Mesenchymal stem cell (in vitro differentiated cells and primary cell): ENCODE results near the gene SLC6A8.

ENCODE experiments used
- DNase-seq: peaks from one replicate; pipeline ENCODE4 v3.0.0-alpha.2; 2013
- H2AFZ ChIP-seq: one replicate; pipeline ENCODE4 v1.6.1; 2013; ENCODE audit warnings: low read depth, mild to moderate bottlenecking, control low read depth, inconsistent platforms, low read length, moderate library complexity
- H2AK5ac ChIP-seq: 2 replicates; pipeline ENCODE4 v1.6.1; 2013; ENCODE audit warnings: low read length, moderate library complexity, mild to moderate bottlenecking, inconsistent platforms; ENCODE audit not compliant: severe bottlenecking
- H2BK120ac ChIP-seq: one replicate; pipeline ENCODE4 v1.6.1; 2013; ENCODE audit warnings: low read depth, mild to moderate bottlenecking, inconsistent platforms, low read length, moderate library complexity
- H2BK12ac ChIP-seq, 2 experiments: one replicate each; pipeline ENCODE4 v1.6.1; 2013; ENCODE audit warnings: inconsistent platforms in 2 of 2, low read length in 2 of 2, mild to moderate bottlenecking in 2 of 2, moderate library complexity in 2 of 2, control low read depth in 1 of 2
- H2BK15ac ChIP-seq: one replicate; pipeline ENCODE4 v1.6.1; 2013; ENCODE audit warnings: mild to moderate bottlenecking, low read depth, inconsistent platforms; ENCODE audit not compliant: poor library complexity, severe bottlenecking
- H2BK5ac ChIP-seq: 2 replicates; pipeline ENCODE4 v1.6.1; 2013; ENCODE audit warnings: low read depth, mild to moderate bottlenecking, low read length, control low read depth, inconsistent platforms; ENCODE audit not compliant: poor library complexity, severe bottlenecking
- H3K14ac ChIP-seq, 2 experiments: one replicate each; pipeline ENCODE4 v1.6.1; 2013; ENCODE audit warnings: inconsistent platforms in 2 of 2, low read length in 2 of 2, control low read depth in 1 of 2, mild to moderate bottlenecking in 1 of 2, moderate library complexity in 1 of 2
- H3K18ac ChIP-seq, 2 experiments: one replicate each; pipeline ENCODE4 v1.6.1; 2013; ENCODE audit warnings: inconsistent platforms in 2 of 2, low read length in 2 of 2, control low read depth in 1 of 2, low read depth in 1 of 2, mild to moderate bottlenecking in 1 of 2
- H3K23ac ChIP-seq, 2 experiments: one replicate each; pipeline ENCODE4 v1.6.1; 2013; ENCODE audit warnings: inconsistent platforms in 2 of 2, low read length in 2 of 2, mild to moderate bottlenecking in 2 of 2, moderate library complexity in 2 of 2, control low read depth in 1 of 2
- H3K27ac ChIP-seq: 2 replicates; pipeline ENCODE4 v1.5.1; 2013; ENCODE audit warnings: mild to moderate bottlenecking, moderate library complexity, low read length, control low read depth, inconsistent platforms; ENCODE audit not compliant: poor library complexity, severe bottlenecking
- H3K27me3 ChIP-seq, 2 experiments: 2 replicates each; pipeline versions ENCODE4 v1.6.1 to v1.7.0; 2013; ENCODE audit warnings: low read length in 2 of 2, mild to moderate bottlenecking in 2 of 2, moderate library complexity in 2 of 2, control low read depth in 1 of 2, inconsistent platforms in 1 of 2; ENCODE audit not compliant: control insufficient read depth in 1 of 2, insufficient read depth in 1 of 2
- H3K36me3 ChIP-seq, 2 experiments: 2 replicates each; pipeline versions ENCODE4 v1.6.1 to v1.7.0; 2013; ENCODE audit warnings: low read length in 2 of 2, control low read depth in 1 of 2, inconsistent platforms in 1 of 2, low read depth in 1 of 2, mild to moderate bottlenecking in 1 of 2; ENCODE audit not compliant: insufficient read depth in 2 of 2, control insufficient read depth in 1 of 2
- H3K4ac ChIP-seq, 2 experiments: one replicate each; pipeline ENCODE4 v1.6.1; 2013; ENCODE audit warnings: inconsistent platforms in 2 of 2, low read length in 2 of 2, mild to moderate bottlenecking in 2 of 2, moderate library complexity in 2 of 2, control low read depth in 1 of 2, low read depth in 1 of 2
- H3K4me1 ChIP-seq: 2 replicates; pipeline ENCODE4 v1.6.1; 2013; ENCODE audit warnings: low read depth, low read length, control low read depth; ENCODE audit not compliant: control insufficient read depth, insufficient read depth
- H3K4me2 ChIP-seq: 2 replicates; pipeline ENCODE4 v1.6.1; 2013; ENCODE audit warnings: low read length, mild to moderate bottlenecking, inconsistent platforms; ENCODE audit not compliant: poor library complexity, severe bottlenecking
- H3K4me3 ChIP-seq, 2 experiments: 2 replicates each; pipeline versions ENCODE4 v1.5.1 to v1.7.0; 2013; ENCODE audit warnings: low read length in 2 of 2, mild to moderate bottlenecking in 2 of 2, control low read depth in 1 of 2, low read depth in 1 of 2; ENCODE audit not compliant: insufficient read depth in 1 of 2
- H3K79me1 ChIP-seq: replicated peaks from 2 replicates; pipeline ENCODE4 v1.6.1; 2013; ENCODE audit warnings: mild to moderate bottlenecking, control low read depth, low read length, inconsistent platforms; ENCODE audit not compliant: poor library complexity, severe bottlenecking
- H3K9ac ChIP-seq: 2 replicates; pipeline ENCODE4 v1.7.0; 2013; ENCODE audit warnings: mild to moderate bottlenecking, low read length, moderate library complexity
- H3K9me3 ChIP-seq: 2 replicates; pipeline ENCODE4 v1.7.0; 2013; ENCODE audit warnings: mild to moderate bottlenecking, low read length; ENCODE audit not compliant: control insufficient read depth
- H4K8ac ChIP-seq: one replicate; pipeline ENCODE4 v1.6.1; 2013; ENCODE audit warnings: inconsistent platforms, mild to moderate bottlenecking, low read length, moderate library complexity
- H4K91ac ChIP-seq: one replicate; pipeline ENCODE4 v1.6.1; 2013; ENCODE audit warnings: mild to moderate bottlenecking, low read length, inconsistent platforms
- WGBS: methylation state at CpG from one replicate; pipeline ENCODE4 v1.1.7; 2013; ENCODE audit warnings: mixed read lengths; 5-methylcytosine and 5-hydroxymethylcytosine counted together

The SLC6A8 gene

GRCh38 chrX:153657161-153657560 is 30.6 kb upstream of the SLC6A8 start:
- Histone ChIP-seq H3K79me1 (no peaks in the 10 kb centered on the region), H2BK12ac (no peak overlapping the region), H2AFZ (no peak overlapping the region), H3K36me3 (no peaks in the 10 kb centered on the region), H3K4me2 (no peak overlapping the region), H3K4me3 (no peak overlapping the region), H3K23ac (no peak overlapping the region), H3K18ac (no peak overlapping the region), H4K8ac (no peak overlapping the region), H3K27me3 (peaks cover 5 to 38% of the 10 kb centered on the region in 2 experiments), H3K9me3 (peaks cover 32% of the 10 kb centered on the region), H3K4me1 (no peaks in the 10 kb centered on the region), H2BK5ac (no peak overlapping the region), H2AK5ac (no peak overlapping the region), H2BK15ac (no peak overlapping the region), H2BK120ac (no peak overlapping the region), H3K27ac (no peak overlapping the region), H3K4ac (no peak overlapping the region), H3K9ac (no peak overlapping the region), H3K14ac (no peak overlapping the region), H4K91ac (no peak overlapping the region)
- DNase-seq, result no peak
- WGBS, result 85% methylated on average over 9 of the region's 9 CpGs

GRCh38 chrX:153659268-153659667 is 28.5 kb upstream of the SLC6A8 start:
- no peak overlapping the region for H3K9ac ChIP-seq
- DNase-seq, result no peak
- no peak overlapping the region for H3K27ac ChIP-seq
- H3K27me3 ChIP-seq, result peaks cover 10 to 33% of the 10 kb centered on the region in 2 experiments
- H3K9me3 ChIP-seq, result peaks cover 21% of the 10 kb centered on the region
- H3K4me3 ChIP-seq, result no peak overlapping the region
- H2BK12ac ChIP-seq, result no peak overlapping the region
- no peaks in the 10 kb centered on the region for H3K36me3 ChIP-seq
- H2BK120ac ChIP-seq, result no peak overlapping the region
- H4K91ac ChIP-seq, result no peak overlapping the region
- H2BK5ac ChIP-seq, result no peak overlapping the region
- H3K18ac ChIP-seq, result no peak overlapping the region
- H3K23ac ChIP-seq, result no peak overlapping the region
- no peak overlapping the region for H4K8ac ChIP-seq
- no peak overlapping the region for H3K14ac ChIP-seq
- no peaks in the 10 kb centered on the region for H3K79me1 ChIP-seq
- H3K4me2 ChIP-seq, result no peak overlapping the region
- no peaks in the 10 kb centered on the region for H3K4me1 ChIP-seq
- H2AK5ac ChIP-seq, result no peak overlapping the region
- WGBS, result 100% methylated on average over 1 of the region's 3 CpGs
- no peak overlapping the region for H3K4ac ChIP-seq
- no peak overlapping the region for H2AFZ ChIP-seq
- no peak overlapping the region for H2BK15ac ChIP-seq

GRCh38 chrX:153662266-153662665 is 25.5 kb upstream of the SLC6A8 start:
- DNase-seq, result peak; percentile 22
- Histone ChIP-seq H3K27me3 (peaks cover 10 to 62% of the 10 kb centered on the region in 2 experiments), H2BK120ac (no peak overlapping the region), H3K14ac (no peak overlapping the region), H3K9ac (no peak overlapping the region), H3K4me3 (no peak overlapping the region), H4K8ac (no peak overlapping the region), H3K4me2 (no peak overlapping the region), H2BK12ac (no peak overlapping the region), H3K79me1 (no peaks in the 10 kb centered on the region), H2BK15ac (no peak overlapping the region), H3K18ac (no peak overlapping the region), H4K91ac (no peak overlapping the region), H2AFZ (no peak overlapping the region), H2BK5ac (no peak overlapping the region), H3K23ac (no peak overlapping the region), H3K36me3 (no peaks in the 10 kb centered on the region), H3K4ac (no peak overlapping the region), H3K4me1 (no peaks in the 10 kb centered on the region), H3K27ac (no peak overlapping the region), H2AK5ac (no peak overlapping the region), H3K9me3 (peaks cover 28% of the 10 kb centered on the region)
- WGBS, result 4% methylated on average over 25 of the region's 31 CpGs

GRCh38 chrX:153665726-153666306 is 21.9 kb upstream of the SLC6A8 start:
- no peak overlapping the region for H2BK120ac ChIP-seq
- H2BK5ac ChIP-seq, result no peak overlapping the region
- H2AFZ ChIP-seq, result no peak overlapping the region
- H2AK5ac ChIP-seq, result no peak overlapping the region
- H3K79me1 ChIP-seq, result no peaks in the 10 kb centered on the region
- H3K27me3 ChIP-seq, result peaks cover 10 to 62% of the 10 kb centered on the region in 2 experiments
- no peak overlapping the region for H2BK15ac ChIP-seq
- no peaks in the 10 kb centered on the region for H3K36me3 ChIP-seq
- H4K8ac ChIP-seq, result no peak overlapping the region
- H3K4ac ChIP-seq, result no peak overlapping the region
- peaks cover 23% of the 10 kb centered on the region for H3K9me3 ChIP-seq
- no peak overlapping the region for H3K18ac ChIP-seq
- 83% methylated on average over 8 of the region's 9 CpGs for WGBS
- no peak overlapping the region for H3K14ac ChIP-seq
- peaks cover 3% of the 10 kb centered on the region for H3K4me1 ChIP-seq
- H3K27ac ChIP-seq, result no peak overlapping the region
- no peak overlapping the region for H3K4me2 ChIP-seq
- H3K4me3 ChIP-seq, result no peak overlapping the region
- DNase-seq, result no peak
- no peak overlapping the region for H4K91ac ChIP-seq
- H3K23ac ChIP-seq, result no peak overlapping the region
- H2BK12ac ChIP-seq, result no peak overlapping the region
- no peak overlapping the region for H3K9ac ChIP-seq
